ELF-1 (cell line): ENCODE measurements around the gene GFOD1.
"Not testable (repeated sequence)": the region's sequence is repeated elsewhere in the genome, so short reads cannot be mapped to it uniquely, and the experiment has no call there.

Source experiments
- DNase-seq: peaks from one replicate; pipeline ENCODE4 v3.0.0-alpha.2; 2016; ENCODE audit warnings: low read depth, low spot score

Gene GFOD1

DNA sequence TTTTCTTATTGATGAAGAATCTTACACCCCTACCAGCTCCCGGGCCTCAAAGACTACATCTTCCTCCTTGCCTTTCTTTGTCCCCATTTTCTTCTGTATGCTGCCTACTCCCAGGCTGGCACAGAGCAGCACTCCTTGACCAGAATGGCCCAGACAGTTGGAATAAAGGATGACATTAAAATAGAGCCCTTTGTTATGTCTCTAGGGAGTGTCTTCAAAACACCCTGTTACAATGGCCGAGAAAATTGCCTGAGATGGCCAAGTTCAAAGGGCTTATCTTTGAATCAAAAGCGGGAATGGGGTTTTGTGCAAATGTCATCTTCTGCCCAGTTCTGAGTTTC is 80.1 kb downstream of the GFOD1 start:
- DNase-seq = no peak

DNA sequence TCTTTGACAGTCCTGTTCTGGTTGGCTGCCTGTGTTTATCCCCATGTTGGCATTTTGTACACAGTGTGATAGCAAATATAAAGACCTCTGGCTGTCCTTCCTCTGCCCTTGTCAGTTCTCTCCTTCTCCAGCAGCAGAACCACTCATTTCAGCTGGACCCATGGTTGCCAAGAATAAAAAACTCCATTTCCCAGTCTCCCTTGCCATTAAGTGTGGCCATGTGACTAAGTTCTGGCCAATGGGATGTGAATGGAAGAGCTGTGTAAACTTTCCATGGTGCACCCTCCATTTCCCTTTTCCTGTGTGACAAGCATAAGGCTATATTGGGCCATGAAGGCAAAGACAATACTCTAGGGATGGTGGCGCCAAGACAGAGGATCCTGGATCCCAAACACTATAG is 80.6 kb downstream of the GFOD1 start:
- DNase-seq = no peak

DNA sequence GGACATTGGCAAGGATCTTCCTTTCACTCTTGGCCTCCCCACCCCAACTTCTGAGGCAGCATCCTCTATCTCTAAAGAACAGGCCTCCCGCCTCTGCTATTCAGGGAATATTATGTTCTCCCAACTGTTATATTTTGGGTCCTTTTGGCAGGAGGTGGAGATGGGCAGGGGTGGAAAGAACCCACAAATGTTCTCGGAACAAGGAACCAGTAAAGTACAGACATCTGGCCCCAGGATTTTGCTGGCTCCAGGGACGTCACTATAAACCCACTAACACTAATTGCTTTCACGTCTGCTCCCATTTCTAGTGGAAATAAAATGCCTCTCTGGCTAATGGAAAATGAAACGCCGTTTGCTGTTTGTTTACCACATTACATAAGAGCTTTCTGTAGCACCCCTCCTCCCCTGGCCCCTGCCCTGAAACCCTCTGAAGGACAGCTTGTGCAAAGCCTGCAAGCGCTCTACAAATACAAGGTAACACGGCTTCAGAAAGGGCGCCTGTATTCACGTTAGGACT is 81.4 kb downstream of the GFOD1 start:
- DNase-seq = no peak

DNA sequence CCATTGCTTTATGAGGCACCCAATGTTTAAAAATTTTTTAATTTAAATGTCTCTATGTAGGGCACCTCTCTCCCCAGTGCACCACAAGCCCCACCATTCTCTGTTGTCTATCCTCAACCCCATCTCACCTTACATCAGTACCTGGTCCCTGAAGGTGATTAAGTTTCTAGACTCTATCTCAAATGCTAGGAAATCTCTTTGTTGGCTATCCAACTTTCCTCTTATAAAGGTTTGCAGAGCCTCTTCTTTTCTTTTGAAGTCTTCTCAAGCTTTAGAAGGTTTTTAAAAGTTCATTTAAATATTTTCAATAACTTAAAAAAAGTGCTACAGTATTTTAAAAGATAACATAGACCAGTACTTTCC is 82.5 kb downstream of the GFOD1 start:
- DNase-seq = no peak

DNA sequence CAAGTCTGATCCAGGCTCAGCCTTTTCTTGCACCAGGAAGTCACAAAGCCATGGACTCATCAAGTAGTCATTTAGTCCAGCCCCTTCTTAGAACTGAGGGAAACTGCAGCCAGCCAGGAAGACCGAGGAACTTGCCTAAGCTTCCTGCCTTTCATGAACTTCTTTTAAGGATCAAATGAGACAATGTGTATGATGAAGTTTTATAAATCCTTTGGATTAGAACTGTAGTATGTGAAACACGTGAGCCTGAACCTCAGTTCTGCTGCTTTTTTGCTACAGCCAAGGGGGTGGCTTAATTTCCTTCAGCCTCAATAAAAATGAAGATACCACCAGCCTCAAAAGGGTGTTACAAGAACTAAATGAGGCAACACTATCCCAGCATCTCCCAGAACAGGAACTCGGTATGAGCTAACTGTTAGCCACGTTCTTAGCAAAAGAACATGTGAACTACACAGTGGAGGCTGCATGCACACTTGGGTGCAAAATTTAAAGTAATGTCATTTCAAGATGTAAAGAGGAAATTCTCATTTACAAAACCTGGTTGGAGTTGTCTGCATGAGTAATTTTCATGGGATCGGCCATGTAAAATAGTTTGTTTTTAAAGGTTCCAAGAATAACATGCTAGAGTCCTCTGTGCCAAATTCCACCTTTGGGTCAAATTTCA is 83.0 kb downstream of the GFOD1 start:
- no peak for DNase-seq

DNA sequence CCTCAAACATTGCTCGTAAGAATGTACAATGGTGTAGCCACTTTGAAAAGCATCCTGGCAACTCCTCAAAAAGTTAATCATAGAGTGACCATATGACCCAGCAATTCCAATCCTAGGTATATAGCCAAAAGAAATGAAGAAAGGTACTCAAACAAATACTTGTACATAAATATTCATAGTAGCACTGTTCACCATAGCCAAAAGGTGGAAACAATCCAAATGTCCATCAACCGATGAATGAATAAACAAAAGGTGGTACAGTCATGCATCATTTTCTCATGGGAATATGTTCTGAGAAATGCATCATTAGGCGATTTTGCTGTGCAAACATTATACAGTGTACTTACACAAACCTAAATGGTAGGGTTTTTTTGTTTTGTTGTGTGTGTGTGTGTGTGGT is 84.7 kb downstream of the GFOD1 start:
- no peak for DNase-seq

DNA sequence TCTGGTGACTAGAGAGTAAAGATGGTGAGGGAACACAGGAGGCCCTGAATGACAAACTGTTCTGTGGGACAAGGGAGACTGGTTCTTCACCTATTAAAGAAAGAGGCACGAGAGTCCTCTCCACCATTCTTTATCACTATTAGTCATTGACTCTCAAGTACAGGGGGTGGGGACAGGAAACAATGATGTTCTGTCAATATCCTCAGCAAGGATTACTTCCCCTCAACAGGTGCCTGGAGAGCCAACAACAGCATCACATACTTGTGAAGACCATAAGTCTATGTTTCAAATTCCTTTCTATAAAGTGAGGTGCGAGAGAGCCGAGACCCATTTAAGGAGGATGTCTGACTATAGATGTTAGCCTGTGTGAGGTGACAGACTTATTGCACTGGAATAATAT is 86.6 kb downstream of the GFOD1 start:
- DNase-seq = no peak

DNA sequence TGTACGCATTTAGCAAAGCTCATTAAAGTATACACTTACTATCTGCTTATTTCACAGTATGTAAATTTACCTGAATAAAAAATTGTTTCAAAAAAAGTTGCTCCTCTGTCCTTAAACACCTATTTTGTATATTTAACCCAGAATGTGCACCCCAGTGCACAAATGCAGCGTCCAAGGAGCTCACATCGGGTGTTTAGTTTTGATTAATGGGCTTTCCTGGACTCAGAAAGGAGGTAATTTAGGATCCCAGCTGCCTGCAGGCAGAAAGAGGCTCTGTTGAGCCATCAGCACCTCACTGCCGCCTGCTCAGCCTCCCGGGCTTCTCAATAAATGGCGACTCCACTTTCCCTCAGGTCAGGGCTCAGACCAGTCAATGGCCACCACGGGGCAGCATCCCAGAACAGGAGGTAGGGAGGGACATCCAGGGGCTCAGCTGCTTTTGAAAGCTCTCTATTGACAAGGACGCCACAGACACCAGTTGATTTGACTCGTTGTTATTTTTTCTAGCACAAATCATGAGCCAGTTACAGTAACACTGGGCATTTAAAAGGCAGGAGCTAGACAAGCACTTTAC is 88.9 kb downstream of the GFOD1 start:
- peak; percentile 84 for DNase-seq

DNA sequence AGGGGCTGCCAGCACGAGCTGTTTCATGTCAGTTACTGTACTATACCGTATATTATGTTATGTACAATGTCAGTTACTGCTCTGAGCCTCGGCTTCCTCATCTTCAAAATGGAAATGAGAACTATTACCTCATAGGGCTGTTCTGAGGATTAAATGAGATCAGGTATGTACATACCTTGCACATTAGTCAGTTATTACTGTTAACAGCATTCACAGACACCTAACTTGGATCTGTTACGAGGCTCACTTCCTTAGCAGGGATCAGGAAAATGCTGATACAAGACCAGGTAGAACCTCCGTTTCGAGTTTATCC is 89.4 kb downstream of the GFOD1 start:
- no peak for DNase-seq

DNA sequence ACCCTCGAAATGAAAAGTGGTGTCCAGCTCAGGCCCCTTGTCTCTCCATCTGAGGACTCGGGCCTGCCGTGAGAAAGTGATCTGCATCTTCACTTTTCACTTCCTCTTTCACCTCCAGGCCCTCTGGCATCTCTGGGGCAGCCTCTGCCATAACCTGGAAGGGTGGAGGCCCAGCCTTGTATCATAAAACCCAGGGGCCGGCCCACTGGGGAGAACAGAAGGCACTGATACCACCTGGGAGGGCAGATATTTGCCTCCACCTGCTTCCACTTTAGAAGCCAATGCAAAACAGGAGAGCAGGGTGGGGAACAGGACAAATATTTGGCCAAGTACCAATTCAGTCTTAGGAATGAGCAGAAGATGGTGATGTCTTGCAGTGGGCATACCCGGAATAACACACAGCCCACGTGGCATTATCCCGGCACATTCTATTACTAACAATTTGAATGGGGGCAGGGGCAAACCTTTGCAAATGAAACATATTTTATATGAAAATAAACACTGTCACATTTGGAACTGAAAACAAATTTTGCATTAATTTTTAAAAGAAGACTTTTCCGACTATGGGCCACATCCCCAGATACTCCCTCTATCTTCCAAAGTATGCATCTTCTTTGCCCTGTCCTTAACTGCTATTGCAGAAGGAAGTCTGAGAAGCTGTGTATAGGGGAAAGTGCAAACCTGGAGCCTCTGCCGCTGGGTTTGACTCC is 89.9 kb downstream of the GFOD1 start:
- no peak for DNase-seq

DNA sequence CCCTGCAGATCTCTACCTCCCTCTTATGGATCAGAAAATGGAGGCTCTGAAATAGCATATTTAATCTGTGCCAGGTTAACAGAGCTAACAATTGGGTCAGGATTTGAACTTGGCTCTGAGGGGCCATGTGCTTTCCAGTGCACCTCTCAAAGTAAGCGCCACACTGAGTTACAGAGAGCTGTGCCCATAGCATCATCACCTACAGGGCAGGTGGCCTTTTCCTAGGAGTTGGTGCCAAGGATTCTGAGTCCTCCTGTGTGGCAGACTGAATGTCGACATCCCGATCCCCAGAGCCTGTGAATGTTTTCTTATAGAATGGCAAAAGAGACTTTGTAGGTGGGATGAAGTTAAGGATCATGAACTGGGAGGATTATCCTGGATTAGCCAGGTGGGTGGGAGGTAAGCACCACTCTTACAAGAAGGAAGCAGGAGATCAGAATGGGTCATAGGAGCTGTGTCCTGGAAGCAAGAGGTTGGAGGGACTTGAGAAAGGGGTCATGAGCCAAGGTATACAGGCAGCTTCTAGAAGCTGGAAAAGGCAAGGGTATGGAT is 91.1 kb downstream of the GFOD1 start:
- no peak for DNase-seq

DNA sequence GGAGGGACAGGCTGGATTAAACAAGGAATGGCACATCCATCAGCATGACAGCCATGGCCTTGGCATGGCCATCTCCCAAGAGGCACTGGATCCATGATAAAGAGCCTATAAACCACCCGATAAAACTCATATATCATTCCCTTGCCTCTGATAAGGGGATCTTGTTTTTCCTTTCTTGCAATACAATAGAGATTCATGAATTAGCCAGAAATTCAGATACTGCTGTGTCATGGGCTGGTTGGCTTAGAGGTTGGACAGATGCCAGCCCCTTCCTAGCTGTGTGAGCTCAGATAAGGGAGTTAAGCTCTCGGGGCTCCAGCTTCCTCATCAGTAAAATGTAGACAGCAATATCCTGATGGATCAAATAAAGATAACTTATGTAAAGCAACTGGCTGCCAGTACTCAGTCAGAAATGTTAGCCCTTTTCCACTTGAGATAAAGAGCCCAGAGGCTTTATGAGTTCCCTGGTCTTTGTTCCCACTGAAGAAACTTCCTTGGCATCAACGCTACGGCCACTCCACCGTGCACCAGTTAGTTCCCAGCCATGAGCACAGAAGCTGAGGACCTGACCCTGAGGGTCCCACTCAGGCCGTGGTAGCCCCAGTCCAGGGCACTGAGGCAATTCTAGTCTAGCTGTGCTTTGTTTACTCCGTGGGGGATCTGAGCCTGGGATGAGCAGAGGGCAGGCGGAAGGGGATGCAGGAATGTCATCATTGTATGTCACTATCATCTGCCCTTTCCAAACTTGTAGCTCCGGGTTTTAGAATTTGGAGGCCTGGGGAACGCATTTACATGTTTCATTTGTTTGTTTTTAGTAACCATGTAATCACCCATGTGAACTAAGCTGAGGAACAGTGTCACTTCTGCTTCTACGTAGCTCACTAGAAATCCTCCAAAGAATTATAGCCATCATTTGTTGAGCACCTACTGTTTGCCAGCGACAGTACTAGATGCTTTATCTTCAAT is 91.8 kb downstream of the GFOD1 start:
- peak; percentile 26 for DNase-seq

DNA sequence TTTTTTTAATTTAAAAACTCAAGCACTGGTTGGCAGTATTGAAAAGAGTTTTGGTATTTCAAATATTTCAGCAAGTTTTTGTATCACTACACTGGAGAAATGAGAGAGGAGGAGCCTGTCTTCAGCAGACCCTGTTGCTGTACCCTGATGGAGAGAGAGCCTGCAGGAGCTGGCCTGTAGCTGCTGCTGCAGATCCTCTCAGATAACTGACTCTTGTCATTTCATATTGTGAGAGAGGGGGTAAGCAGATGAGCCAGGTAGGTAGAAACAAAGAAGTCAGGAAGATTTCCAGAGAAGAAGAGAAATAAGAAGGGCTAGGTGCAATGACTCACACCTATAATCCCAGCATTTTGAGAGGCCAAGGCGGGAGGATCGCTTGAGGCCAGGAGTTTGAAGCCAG is 94.9 kb downstream of the GFOD1 start:
- DNase-seq = no peak

DNA sequence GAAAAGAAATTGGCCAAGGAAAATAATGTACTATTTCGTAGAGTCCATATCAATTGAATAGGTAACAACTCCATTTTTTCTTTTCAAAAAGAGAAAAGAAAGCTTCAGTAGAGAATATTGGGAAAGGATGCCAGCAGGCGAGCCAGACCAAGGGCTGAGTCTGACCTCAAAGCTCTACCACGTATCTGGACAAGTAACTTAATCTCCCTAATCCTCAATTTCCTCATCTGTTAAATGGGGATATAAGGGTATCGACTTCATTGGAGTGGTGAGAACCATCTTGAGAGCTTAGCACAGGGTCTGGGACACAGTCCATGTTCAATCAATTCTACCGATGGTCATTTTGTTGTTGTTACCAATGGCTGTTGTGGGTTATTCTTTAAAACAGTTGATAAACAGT is 95.9 kb downstream of the GFOD1 start:
- no peak for DNase-seq

DNA sequence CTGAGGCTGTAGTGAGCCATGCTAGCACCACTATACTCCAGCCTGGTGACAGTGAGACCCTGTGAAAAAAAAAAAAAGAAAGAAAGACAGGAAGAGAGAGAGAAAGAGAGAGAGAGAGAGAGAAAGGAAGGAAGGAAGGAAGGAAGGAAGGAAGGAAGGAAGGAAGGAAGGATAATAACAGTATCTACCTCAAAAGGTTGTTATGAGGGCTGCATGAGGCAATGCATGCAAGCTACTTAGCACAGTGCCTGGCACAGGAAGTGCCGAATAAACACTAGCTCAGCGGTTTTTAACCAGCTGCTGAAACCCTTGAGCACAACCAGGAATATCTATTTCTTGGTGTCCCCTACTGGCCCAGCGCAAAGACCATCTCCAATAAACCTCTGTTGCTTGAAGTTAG is 96.7 kb downstream of the GFOD1 start:
- no peak for DNase-seq

DNA sequence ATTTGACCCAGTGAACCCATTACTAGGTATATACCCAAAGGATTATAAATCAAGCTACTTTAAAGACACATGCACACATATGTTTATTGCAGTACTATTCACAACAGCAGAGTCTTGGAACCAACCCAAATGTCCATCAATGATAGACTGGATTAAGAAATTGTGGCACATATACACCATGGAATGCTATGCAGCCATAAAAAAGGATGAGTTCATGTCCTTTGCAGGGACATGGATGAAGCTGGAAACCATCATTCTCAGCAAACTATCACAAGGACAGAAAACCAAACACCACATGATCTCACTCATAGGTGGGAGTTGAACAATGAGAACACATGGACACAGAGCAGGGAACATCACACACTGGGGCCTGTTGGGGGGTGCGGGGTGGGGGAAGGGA is 98.2 kb downstream of the GFOD1 start:
- not testable (repeated sequence) for DNase-seq

DNA sequence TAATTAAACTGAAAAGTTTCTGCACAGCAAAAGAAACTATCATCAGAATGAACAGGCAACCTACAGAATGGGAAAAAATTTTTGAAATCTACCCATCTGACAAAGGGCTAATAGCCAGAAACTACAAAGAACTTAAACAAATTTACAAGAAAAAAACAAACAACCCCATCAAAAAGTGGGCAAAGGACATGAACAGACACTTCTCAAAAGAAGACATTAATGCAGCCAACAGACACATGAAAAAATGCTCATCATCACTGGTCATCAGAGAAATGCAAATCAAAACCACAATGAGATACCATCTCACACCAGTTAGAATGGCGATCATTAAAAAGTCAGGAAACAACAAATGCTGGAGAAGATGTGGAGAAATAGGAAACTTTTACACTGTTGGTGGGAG is 98.6 kb downstream of the GFOD1 start:
- DNase-seq = not testable (repeated sequence)

DNA sequence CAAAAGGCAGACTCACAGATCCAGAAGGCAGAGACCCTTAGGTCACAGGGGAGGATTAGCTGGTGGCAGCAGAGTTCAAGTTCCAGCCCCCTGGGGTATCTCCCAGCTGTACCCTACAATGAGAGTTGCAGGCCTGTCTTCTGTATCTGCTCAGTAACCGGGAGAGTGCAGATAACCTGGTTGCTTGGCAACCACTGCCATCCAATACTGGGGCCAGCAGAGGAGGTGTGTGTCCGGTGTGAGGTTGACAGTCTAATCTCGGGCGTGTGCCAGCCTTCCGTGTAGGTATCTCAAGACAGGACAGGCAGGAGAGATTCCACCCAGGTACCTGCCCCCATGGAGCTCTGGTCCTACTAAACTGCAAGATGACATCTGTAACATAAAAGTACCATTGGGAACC is 102.4 kb downstream of the GFOD1 start:
- no peak for DNase-seq

DNA sequence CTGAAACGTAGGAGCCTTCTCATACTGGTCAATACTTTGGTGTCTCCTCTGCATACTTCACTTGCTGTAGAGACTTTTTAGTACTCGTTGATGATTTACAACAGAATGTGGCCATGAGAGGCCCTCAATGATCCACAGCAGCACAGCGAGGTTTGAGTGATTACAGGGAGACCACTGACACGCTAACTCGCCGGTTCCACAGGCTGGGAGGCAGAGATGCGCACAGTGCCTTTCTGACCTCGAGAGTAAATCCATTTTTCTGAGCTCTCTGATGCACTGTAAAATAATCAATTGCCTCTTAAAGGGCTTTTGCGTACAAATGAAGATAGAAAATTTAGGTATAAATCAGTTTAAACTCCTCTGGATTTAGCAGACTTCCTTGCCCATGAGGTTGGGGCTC is 102.9 kb downstream of the GFOD1 start:
- no peak for DNase-seq

DNA sequence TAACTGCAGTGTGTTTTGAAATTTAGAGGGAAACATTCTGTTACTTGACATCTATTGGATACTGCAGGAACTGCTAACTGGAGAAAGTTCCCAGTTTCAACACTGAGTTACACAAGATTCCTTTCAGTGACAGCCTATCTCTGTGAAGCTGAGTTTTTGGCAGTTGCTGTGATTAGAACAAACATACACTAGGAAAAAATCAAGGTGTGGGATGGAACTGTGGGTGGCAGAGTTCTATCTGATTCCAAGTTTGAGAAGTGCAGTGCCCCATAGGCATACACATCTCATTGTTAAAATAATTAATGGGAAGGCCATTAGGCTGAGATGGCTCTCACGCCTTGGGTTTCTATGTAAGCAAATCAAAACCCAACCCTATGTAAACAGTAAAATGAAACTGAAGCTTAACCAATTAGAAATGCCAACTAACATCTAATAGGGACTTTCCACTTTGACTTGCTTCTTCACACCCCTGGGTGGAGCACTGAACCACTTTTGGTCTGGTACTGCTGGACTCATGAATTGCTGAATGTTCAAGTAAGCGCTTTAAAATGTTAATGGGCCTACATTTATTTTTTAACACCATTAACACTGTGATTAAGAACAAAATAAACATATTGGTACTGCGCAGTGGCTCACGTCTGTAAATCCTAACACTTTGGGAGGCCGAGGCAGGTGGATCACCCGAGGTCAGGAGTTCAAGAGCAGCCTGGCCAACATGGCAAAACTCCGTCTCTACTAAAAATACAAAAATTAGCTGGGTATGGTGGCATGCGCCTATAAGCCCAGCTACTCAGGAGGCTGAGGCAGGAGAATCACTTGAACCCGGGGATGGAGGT is 103.9 kb downstream of the GFOD1 start:
- DNase-seq = no peak

DNA sequence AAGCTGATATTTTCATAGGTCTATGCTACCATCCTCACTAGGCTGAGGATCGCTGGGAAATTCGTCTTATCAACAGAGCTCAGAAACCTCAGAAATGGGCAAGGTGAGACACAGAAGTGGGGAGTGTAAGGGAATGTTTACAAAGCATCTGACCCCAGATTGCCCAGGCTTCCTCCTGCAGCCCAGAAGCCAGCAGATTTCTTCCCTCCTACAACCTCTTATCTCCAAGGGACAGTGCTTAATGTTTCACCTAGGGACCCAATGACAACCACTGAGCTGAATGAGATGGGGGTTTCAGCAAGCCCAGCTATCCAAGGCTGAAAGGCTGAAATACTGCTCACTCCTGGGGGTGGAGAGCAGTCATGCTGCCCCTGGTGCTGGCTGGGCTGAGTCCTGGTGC is 106.6 kb downstream of the GFOD1 start:
- no peak for DNase-seq
